Heart left ventricle (tissue), 16 donors: Measurements from ENCODE around the gene CNGA3. TPM values are rescaled to one million over a fixed set of nuclear protein-coding genes. Genes with fewer than 3 reads are reported as not detected.
A peak's percentile ranks its signal among the peaks of the same experiment; 100 is the strongest.

Experiments used
- ATAC-seq, 4 donors: fragments of 200-7000 bp; cut with Tn5 transposase; one replicate each; pipeline ENCODE4 v1.9.1; 2020 to 2022; ENCODE audit warnings: moderate library complexity in 4 of 4, mild to moderate bottlenecking in 3 of 4, moderate number of reproducible peaks in 1 of 4
- DNase-seq, 5 donors: peaks; one replicate each; pipeline ENCODE4 v3.0.0-alpha.2; 2020
- H3K27ac ChIP-seq, 12 donors: fragments of 200-600 bp; sonication (generic) in 4 of 12; one replicate each; pipeline versions ENCODE4 v1.5.0 to v1.8.0; 2016 to 2022; ENCODE audit warnings: mild to moderate bottlenecking in 2 of 12
- H3K27me3 ChIP-seq, 9 donors: fragments of 200-600 bp; sonication (generic) in 2 of 9; one replicate each; pipeline versions ENCODE4 v1.5.1 to v1.8.0; 2016 to 2022; ENCODE audit warnings: mild to moderate bottlenecking in 3 of 9
- H3K36me3 ChIP-seq, 9 donors: fragments of 200-600 bp; sonication (generic) in 2 of 9; one replicate each; pipeline versions ENCODE4 v1.5.0 to v1.8.0; 2018 to 2022; ENCODE audit warnings: mild to moderate bottlenecking in 2 of 9
- H3K4me1 ChIP-seq, 12 donors: fragments of 200-600 bp; sonication (generic) in 4 of 12; one replicate each; pipeline versions ENCODE4 v1.5.0 to v1.8.0; 2016 to 2022; ENCODE audit warnings: mild to moderate bottlenecking in 3 of 12
- H3K4me3 ChIP-seq, 12 donors: fragments of 200-600 bp; sonication (generic) in 4 of 12; one replicate each; pipeline versions ENCODE4 v1.5.0 to v1.8.0; 2017 to 2022; ENCODE audit warnings: mild to moderate bottlenecking in 9 of 12, moderate library complexity in 4 of 12
- H3K9me3 ChIP-seq, 12 donors: fragments of 200-600 bp; sonication (generic) in 4 of 12; one replicate each; pipeline versions ENCODE4 v1.5.0 to v1.8.0; 2016 to 2022; ENCODE audit warnings: mild to moderate bottlenecking in 1 of 12
- POLR2A ChIP-seq, 2 donors: fragments of 450-650 bp; IDR thresholded peaks; one replicate each; pipeline ENCODE4 v1.6.1; 2017; ENCODE audit warnings: antibody characterized with exemption in 2 of 2, mild to moderate bottlenecking in 2 of 2, moderate library complexity in 2 of 2
- WGBS, 4 donors: extraction: QIAGEN DNeasy Blood & Tissue Kit in 2 of 4; methylation state at CpG; one replicate each; pipeline versions ENCODE4 v1.1.5 to v1.1.7; 2013 to 2018; 5-methylcytosine and 5-hydroxymethylcytosine counted together
- intact Hi-C, 10 donors: fragments of 100-400 bp; cut with DNase I; formaldehyde crosslinking; loops; one replicate each; pipeline versions ENCODE4 v1.11.1 to v1.14.2; 2022
- long read RNA-seq, 3 donors: library from polyadenylated mRNA; unstranded; transcript quantifications; one replicate each; pipeline ENCODE4 v2.0.0, GENCODE V29; 2020 to 2021
- polyA plus RNA-seq, 2 donors: library from polyadenylated mRNA; stranded (reverse); fragments of 200-250 nt; gene quantifications; one replicate each; pipeline ENCODE4 v1.2.3, GENCODE V29; 2013
- total RNA-seq, 9 donors: library from RNA; depleted of rRNA in 2 of 9; stranded (reverse); fragments of >200 nt in 2 of 9; fragmentation: NEBNext Ultra II Directional in 3 of 9; extraction: Animal tissue kit (Norgen Biotek cat#: 25700) in 3 of 9; gene quantifications; one replicate each; pipeline versions ENCODE4 v1.1.0 to v1.2.4, GENCODE V29; 2016 to 2023
- TF ChIP-seq, protein P1 (sequence below), 12 donors: fragments of 200-600 bp; sonication (generic) in 4 of 12; IDR thresholded peaks; one replicate each; pipeline versions ENCODE4 v1.5.0 to v1.8.0; 2018 to 2022; ENCODE audit warnings: antibody characterized with exemption in 12 of 12, mild to moderate bottlenecking in 5 of 12
- donor health status: ischemic (EF 13 %, LVEDD 7.1; RV severe dilation, severe dysfunction).
- donor health status: healthy with polysubstance abuse.
- donor health status: DM: no; HTN: yes; CAD: no.
- donor health status: DM: no; HTN: no; CAD: no.
- donor health status: ischemic (EF 25% LVEDD 6.9; RV normal size, moderate dysfunction).
- donor health status: ischemic (EF 25% LVEDD 5.7; RV mildly dilated, moderate dysfunction).
- donor health status: healthy.
- donor health status: DM: yes; HTN: yes; CAD: no.
- donor health status: ischemic (EF 35%, LVEDD 5.7; RV mildly dilated, moderate dysfunction).
- donor health status: nonischemic (EF 11% LVEDD 7.7; RV severe dilation, severe dysfunction).
- donor health status: DM: yes; HTN: yes; CAD: no.
- donor health status: PGD.
- donor health status: ischemic (EF 29% LVEDD 5.4; RV normal size, mild dysfunction).
- donor health status: nonischemic (EF 23%, LVEDD 6.1; RV moderate dilation, normal function).

Gene CNGA3
- under 1 TPM in 1 of 9 donors, not detected in 8; 0.43 TPM for total RNA-seq
- polyA plus RNA-seq: not detected
- long read RNA-seq, donor 1: 0 reads
- long read RNA-seq, donor 2: 0 reads
- long read RNA-seq, donor 3: 0 reads

DNA sequence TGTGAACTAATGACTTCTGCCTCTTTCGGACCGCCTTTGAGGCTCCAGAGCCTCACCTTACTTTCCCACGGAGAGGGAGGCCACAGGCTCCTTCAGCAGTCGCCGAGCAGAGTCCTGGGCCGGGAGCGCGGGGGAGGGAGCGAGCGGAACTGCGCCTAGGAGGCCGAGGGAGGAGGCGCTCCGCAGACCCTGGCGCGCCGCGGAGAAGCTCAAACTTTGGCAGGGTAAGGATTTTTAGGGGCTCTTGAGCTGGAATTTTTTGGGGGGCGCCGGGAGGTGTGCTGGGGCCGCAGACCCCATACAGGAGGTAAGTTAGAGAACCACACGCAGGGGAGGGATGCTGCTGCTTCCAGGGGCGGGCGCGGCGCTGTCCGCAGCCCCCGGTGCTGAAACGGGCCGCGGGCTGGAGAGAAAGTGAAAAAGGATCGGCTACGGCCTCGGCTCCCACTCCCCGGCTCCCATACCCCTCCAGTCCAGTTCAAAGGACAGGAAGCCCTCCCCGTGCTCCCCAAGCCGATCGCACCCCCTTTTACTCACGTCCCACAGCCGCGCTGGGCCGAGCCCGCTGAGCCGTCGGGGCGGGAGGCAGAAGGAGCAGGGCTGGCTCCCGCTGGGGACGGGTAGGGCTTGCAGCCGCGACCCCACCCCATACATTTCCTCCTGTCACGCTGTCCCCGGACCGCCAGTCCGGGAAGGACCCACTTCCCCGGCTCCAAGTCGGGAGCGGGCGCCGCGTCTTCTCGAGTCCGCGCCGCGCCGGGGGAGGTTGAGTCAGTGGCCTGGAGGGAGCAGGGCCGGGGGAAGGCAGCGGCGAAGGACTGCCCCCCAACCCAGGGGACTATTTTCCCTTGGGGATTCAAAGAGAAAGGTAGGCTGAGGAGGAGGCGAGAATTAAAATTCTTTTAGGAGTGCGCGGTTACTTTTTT lies at the start of gene CNGA3:
TSS of gene CNGA3 (plus strand) at position 146 of the 926 bp plus-strand sequence. CDS start 23,520 bp downstream, outside the sequence.
- WGBS, 4 donors: 2 to 3% (median 3%) methylated on average over 58 to 72 of the region's 72 CpGs
- H3K4me1 ChIP-seq: peaks cover 0 to 17% (median 6%) of the 10 kb centered on the region in 12 donors
- no peaks in the 10 kb centered on the region for H3K9me3 ChIP-seq
- ATAC-seq (peak in 3 of 4 donors; percentile 42 to 75 (median 48)), DNase-seq (peak in 2 of 5 donors; percentile 12 to 30)
- TF ChIP-seq POLR2A (IDR thresholded peaks at IDR 0.05): no peak
- TF ChIP-seq, protein P1, sequence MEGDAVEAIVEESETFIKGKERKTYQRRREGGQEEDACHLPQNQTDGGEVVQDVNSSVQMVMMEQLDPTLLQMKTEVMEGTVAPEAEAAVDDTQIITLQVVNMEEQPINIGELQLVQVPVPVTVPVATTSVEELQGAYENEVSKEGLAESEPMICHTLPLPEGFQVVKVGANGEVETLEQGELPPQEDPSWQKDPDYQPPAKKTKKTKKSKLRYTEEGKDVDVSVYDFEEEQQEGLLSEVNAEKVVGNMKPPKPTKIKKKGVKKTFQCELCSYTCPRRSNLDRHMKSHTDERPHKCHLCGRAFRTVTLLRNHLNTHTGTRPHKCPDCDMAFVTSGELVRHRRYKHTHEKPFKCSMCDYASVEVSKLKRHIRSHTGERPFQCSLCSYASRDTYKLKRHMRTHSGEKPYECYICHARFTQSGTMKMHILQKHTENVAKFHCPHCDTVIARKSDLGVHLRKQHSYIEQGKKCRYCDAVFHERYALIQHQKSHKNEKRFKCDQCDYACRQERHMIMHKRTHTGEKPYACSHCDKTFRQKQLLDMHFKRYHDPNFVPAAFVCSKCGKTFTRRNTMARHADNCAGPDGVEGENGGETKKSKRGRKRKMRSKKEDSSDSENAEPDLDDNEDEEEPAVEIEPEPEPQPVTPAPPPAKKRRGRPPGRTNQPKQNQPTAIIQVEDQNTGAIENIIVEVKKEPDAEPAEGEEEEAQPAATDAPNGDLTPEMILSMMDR (IDR thresholded peaks at IDR 0.05): no peak
- no peak within 1 kb of the TSS for H3K27ac ChIP-seq
- no peaks in the 10 kb centered on the region for H3K36me3 ChIP-seq
- intact Hi-C loops: no loop called here
- H3K27me3 ChIP-seq: peaks cover 31 to 82% (median 48%) of the 10 kb centered on the region in 9 donors
- H3K4me3 ChIP-seq: peak within 1 kb of the TSS in 10 of 12 donors; percentile 1 to 30 (median 18)

DNA sequence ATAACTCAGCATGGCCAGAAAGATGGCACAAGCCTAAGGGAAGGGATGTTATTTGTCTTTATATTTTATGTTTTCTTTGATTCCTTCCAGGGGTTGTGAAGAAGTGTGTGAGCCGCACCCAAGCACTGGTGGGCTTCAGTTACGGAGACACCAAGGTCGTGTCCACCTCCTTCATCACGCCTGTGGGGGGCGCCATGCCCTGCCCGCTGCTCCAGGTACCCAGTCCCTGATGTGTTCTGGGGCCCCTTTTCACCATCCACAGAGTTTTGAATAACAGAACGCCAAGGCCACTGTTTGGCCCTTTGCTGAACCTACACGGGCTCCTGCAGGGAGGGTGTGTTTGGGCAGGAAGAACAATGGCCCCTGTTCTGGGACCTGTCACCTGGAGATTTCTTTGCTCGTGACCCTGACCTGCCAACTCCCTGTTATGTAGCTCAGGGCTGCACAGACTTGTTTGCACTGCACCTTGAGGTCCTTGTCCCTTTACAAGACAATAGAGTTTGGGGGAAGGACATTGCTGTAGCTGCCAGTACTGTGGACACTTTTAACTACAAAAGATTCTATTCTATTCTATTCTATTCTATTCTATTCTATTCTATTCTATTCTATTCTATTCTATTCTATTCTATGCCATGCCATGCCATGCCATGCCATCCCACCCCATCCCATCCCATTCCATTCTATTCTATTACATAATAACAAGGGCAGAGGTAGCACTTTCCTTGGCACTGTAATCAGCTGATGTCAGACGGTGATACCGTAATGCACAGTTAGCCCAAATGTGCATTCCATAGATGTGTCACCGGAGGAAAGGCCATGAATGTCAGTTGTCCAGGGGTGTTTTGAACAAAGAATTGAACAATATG lies 48.2 kb upstream of the CNGA3 start:
- ATAC-seq: no peak
- H3K9me3 ChIP-seq: no peaks in the 10 kb centered on the region
- 68 to 75% (median 72%) methylated on average over 11 to 12 of the region's 12 CpGs for WGBS, 4 donors
- no peak overlapping the region for H3K27ac ChIP-seq
- intact Hi-C loops: no loop called here
- no peaks in the 10 kb centered on the region for H3K4me1 ChIP-seq
- no peaks in the 10 kb centered on the region for H3K36me3 ChIP-seq
- TF ChIP-seq, protein P1 (IDR thresholded peaks at IDR 0.05): no peak
- TF ChIP-seq POLR2A (IDR thresholded peaks at IDR 0.05): no peak
- no peaks in the 10 kb centered on the region for H3K27me3 ChIP-seq
- DNase-seq: no peak
- no peak overlapping the region for H3K4me3 ChIP-seq

DNA sequence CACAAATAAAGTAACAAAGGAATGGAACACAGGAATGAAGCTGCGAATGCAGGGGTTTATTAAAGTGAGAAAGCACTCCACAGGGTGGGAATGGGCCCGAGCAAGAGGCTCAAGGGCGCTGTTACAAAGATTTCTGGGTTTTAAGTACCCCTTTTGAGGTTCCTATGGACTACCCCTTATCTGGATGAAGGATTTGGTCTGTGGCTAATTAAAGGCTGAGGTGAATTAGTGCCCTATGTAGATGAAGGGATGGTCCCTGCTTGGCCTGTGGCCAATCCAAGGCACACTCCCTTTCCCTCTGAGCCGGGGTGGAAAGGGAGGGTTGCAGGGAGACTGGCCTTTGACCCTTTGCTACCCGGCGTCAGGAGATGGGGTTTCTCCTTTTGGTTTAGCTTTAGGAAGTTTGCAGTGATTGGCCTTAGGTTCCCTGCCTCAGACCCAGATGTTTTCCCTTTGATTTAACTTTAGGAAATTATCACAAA lies 47.5 kb upstream of the CNGA3 start:
- ATAC-seq (no peak), DNase-seq (no peak)
- intact Hi-C loops: no loop called here
- Histone ChIP-seq H3K4me3 (no peak overlapping the region), H3K36me3 (no peaks in the 10 kb centered on the region), H3K27ac (no peak overlapping the region), H3K27me3 (no peaks in the 10 kb centered on the region), H3K9me3 (no peaks in the 10 kb centered on the region), H3K4me1 (no peaks in the 10 kb centered on the region)
- TF ChIP-seq, protein P1 (IDR thresholded peaks at IDR 0.05): no peak
- TF ChIP-seq POLR2A (IDR thresholded peaks at IDR 0.05): no peak
- 54 to 62% (median 55%) methylated on average over 6 of the region's 6 CpGs for WGBS, 4 donors
